ENCODE data around the gene MUCL3. TPM values are rescaled to one million over a fixed set of nuclear protein-coding genes. Genes with fewer than 3 reads are reported as not detected.
"Not testable (repeated sequence)": the region's sequence is repeated elsewhere in the genome, so short reads cannot be mapped to it uniquely, and the experiment has no call there.

MUCL3 gene
- total RNA-seq, 2 experiments from 2014 or later = not detected

DNA sequence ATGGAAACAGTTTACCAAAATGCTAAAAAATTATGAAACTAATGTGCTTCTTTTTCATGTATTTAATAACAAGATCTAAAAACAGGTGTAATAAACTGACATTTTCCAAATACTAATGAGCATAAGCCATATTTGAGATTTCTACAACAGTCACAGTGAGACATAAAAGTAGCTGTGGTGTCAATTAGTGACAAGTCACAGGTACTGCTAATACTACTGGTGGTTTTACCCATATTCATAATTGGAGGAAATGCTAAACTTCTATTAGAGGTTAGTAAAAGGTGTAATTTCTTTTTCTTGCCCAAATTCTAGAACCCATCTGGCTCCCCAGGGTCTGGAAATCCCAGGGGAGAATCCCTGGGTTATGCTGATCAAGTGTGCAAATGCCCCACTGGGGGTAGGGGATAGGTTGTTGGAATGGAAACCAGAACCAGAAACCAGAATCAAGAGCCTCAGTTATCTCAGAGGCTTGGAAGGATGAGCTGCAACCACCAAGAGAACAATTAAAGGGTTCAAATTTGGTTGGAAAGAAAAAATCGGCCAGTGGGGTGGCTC, 39.8 kb upstream of the MUCL3 start:
- Histone ChIP-seq H3K36me3 (ENCODE audit: insufficient read depth, low read length) (peaks cover 12% of the 10 kb centered on the region), H3K9me3 (ENCODE audit: control insufficient read depth in 1 of 2, insufficient read depth in 1 of 2, low read length in 2 of 2) (no peaks in the 10 kb centered on the region), H3K27ac (ENCODE audit: low read depth in 1 of 2, low read length in 2 of 2) (no peak overlapping the region), H3K27me3 (ENCODE audit: control insufficient read depth in 1 of 2, insufficient read depth in 2 of 2, low read length in 2 of 2) (no peaks in the 10 kb centered on the region), H3K4me3 (ENCODE audit: low read length) (no peak overlapping the region), H3K4me1 (ENCODE audit: insufficient read depth, low read length) (no peaks in the 10 kb centered on the region)
- POLR2A ChIA-PET = no interaction called here
- DNase-seq = no peak
- H3K27me3 Mint-ChIP-seq = no peaks in the 10 kb centered on the region
- peaks cover 23% of the 10 kb centered on the region for H3K36me3 Mint-ChIP-seq (ENCODE audit: low read depth)
- H3K4me1 Mint-ChIP-seq (ENCODE audit: low read depth) = no peaks in the 10 kb centered on the region
- no peak overlapping the region for H3K27ac Mint-ChIP-seq
- no peaks in the 10 kb centered on the region for H3K9me3 Mint-ChIP-seq
- CTCF ChIA-PET = no interaction called here
- intact Hi-C loops (cut with DNase I, micrococcal nuclease) = no loop called here
- H3K4me3 Mint-ChIP-seq = no peak overlapping the region
- TF ChIP-seq, protein P1, sequence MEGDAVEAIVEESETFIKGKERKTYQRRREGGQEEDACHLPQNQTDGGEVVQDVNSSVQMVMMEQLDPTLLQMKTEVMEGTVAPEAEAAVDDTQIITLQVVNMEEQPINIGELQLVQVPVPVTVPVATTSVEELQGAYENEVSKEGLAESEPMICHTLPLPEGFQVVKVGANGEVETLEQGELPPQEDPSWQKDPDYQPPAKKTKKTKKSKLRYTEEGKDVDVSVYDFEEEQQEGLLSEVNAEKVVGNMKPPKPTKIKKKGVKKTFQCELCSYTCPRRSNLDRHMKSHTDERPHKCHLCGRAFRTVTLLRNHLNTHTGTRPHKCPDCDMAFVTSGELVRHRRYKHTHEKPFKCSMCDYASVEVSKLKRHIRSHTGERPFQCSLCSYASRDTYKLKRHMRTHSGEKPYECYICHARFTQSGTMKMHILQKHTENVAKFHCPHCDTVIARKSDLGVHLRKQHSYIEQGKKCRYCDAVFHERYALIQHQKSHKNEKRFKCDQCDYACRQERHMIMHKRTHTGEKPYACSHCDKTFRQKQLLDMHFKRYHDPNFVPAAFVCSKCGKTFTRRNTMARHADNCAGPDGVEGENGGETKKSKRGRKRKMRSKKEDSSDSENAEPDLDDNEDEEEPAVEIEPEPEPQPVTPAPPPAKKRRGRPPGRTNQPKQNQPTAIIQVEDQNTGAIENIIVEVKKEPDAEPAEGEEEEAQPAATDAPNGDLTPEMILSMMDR (IDR thresholded peaks at IDR 0.05) = no peak
- no peak for ATAC-seq (ENCODE audit: poor library complexity)

DNA sequence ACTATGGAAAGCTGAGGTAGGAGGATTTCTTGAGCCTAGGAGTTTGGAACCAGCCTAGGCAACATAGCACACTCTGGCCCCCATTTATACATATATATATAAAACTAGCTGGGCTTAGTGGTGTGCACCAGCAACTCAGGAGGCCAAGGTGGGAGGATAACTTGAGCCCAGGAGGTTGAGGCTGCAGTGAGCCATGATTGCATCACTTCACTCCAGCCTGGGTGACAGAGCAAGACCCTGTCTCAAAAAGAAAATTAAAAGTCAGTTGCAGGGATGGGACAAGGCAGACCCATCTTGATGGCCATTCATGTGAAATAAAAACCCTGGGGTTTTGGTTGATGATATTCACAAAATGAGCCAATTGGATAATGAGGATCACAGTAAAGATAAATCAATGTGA, 39.3 kb upstream of the MUCL3 start:
- DNase-seq = no peak
- Mint-ChIP-seq H3K9me3 (no peaks in the 10 kb centered on the region), H3K27me3 (no peaks in the 10 kb centered on the region), H3K4me1 (ENCODE audit: low read depth) (no peaks in the 10 kb centered on the region), H3K36me3 (ENCODE audit: low read depth) (peaks cover 20% of the 10 kb centered on the region), H3K27ac (no peak overlapping the region), H3K4me3 (no peak overlapping the region)
- Histone ChIP-seq H3K36me3 (ENCODE audit: insufficient read depth, low read length) (peaks cover 7% of the 10 kb centered on the region), H3K4me3 (ENCODE audit: low read length) (no peak overlapping the region), H3K27me3 (ENCODE audit: control insufficient read depth in 1 of 2, insufficient read depth in 2 of 2, low read length in 2 of 2) (no peaks in the 10 kb centered on the region), H3K4me1 (ENCODE audit: insufficient read depth, low read length) (no peaks in the 10 kb centered on the region), H3K9me3 (ENCODE audit: control insufficient read depth in 1 of 2, insufficient read depth in 1 of 2, low read length in 2 of 2) (no peaks in the 10 kb centered on the region), H3K27ac (ENCODE audit: low read depth in 1 of 2, low read length in 2 of 2) (no peak overlapping the region)
- TF ChIP-seq, protein P1 (IDR thresholded peaks at IDR 0.05) = no peak
- ATAC-seq (ENCODE audit: poor library complexity) = no peak
- CTCF ChIA-PET = no interaction called here
- POLR2A ChIA-PET = no interaction called here
- intact Hi-C loops (cut with DNase I, micrococcal nuclease) = no loop called here

DNA sequence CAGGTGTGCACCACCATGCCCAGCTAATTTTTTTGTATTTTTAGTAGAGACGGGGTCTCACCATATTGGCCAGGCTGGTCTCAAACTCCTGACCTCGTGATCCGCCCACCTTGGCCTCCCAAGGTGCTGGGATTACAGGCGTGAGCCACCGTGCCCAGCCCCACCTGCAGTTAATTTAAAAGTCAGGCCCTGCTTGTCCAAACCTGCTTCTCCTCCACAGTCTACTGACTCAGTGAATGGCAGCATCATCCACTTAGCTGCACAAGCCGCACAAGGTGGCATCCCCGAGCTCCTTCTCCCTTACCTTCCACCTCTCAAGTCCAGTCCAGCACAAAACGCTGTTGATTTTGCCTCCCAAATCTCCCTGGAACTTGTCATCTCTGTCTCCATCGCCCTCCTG, 38.6 kb upstream of the MUCL3 start:
- H3K36me3 ChIP-seq (ENCODE audit: insufficient read depth, low read length); H3K9me3 Mint-ChIP-seq; DNase-seq; H3K4me3 ChIP-seq (ENCODE audit: low read length); H3K27ac ChIP-seq (ENCODE audit: low read depth in 1 of 2, low read length in 2 of 2); H3K4me3 Mint-ChIP-seq; H3K9me3 ChIP-seq (ENCODE audit: control insufficient read depth in 1 of 2, insufficient read depth in 1 of 2, low read length in 2 of 2); ATAC-seq (ENCODE audit: poor library complexity); H3K4me1 ChIP-seq (ENCODE audit: insufficient read depth, low read length); POLR2A ChIA-PET; intact Hi-C loops (cut with DNase I, micrococcal nuclease); H3K27ac Mint-ChIP-seq; H3K4me1 Mint-ChIP-seq (ENCODE audit: low read depth); H3K27me3 ChIP-seq (ENCODE audit: control insufficient read depth in 1 of 2, insufficient read depth in 2 of 2, low read length in 2 of 2); H3K27me3 Mint-ChIP-seq: not testable (repeated sequence)
- peaks cover 16% of the 10 kb centered on the region for H3K36me3 Mint-ChIP-seq (ENCODE audit: low read depth)
- CTCF ChIA-PET = interaction anchor here (0.6 kb wide), 1 partner anchor 540 kb away, joined by 3 read pairs; no protein-coding TSS in a partner anchor

GRCh38 chr6:30902709-30903108, 38.1 kb upstream of the MUCL3 start:
- intact Hi-C loops (cut with DNase I, micrococcal nuclease) = no loop called here
- no peaks in the 10 kb centered on the region for H3K27me3 ChIP-seq (ENCODE audit: control insufficient read depth in 1 of 2, insufficient read depth in 2 of 2, low read length in 2 of 2)
- H3K36me3 ChIP-seq (ENCODE audit: insufficient read depth, low read length) = peaks cover 7% of the 10 kb centered on the region
- H3K4me3 ChIP-seq (ENCODE audit: low read length) = no peak overlapping the region
- ChIA-PET POLR2A (no interaction called here), CTCF (interaction anchor here (0.6 kb wide), 1 partner anchor 133 kb away, joined by 3 read pairs; no protein-coding TSS in a partner anchor)
- peaks cover 5% of the 10 kb centered on the region for H3K4me1 ChIP-seq (ENCODE audit: insufficient read depth, low read length)
- no peak for DNase-seq
- no peak overlapping the region for H3K4me3 Mint-ChIP-seq
- peaks cover 2% of the 10 kb centered on the region for H3K4me1 Mint-ChIP-seq (ENCODE audit: low read depth)
- no peaks in the 10 kb centered on the region for H3K9me3 Mint-ChIP-seq
- no peak overlapping the region for H3K27ac ChIP-seq (ENCODE audit: low read depth in 1 of 2, low read length in 2 of 2)
- no peaks in the 10 kb centered on the region for H3K9me3 ChIP-seq (ENCODE audit: control insufficient read depth in 1 of 2, insufficient read depth in 1 of 2, low read length in 2 of 2)
- H3K27me3 Mint-ChIP-seq = no peaks in the 10 kb centered on the region
- TF ChIP-seq, protein P1 (IDR thresholded peaks at IDR 0.05) = no peak
- H3K27ac Mint-ChIP-seq = no peak overlapping the region
- ATAC-seq (ENCODE audit: poor library complexity) = no peak
- H3K36me3 Mint-ChIP-seq (ENCODE audit: low read depth) = peaks cover 16% of the 10 kb centered on the region
